ENCODE results near the gene TOR4A. TPM values are rescaled to one million over a fixed set of nuclear protein-coding genes. Genes with fewer than 3 reads are reported as not detected.

The TOR4A gene
- total and polyA plus RNA-seq, 2 experiments from 2014 or later: 4.1 to 29.6 TPM

GRCh38 chr9:137279741-137280473, 2.4 kb downstream of the TOR4A start:
- Histone ChIP-seq H3K9me2 (ENCODE audit: insufficient read depth) (no peaks in the 10 kb centered on the region), H3K27me3 (replicated peaks; ENCODE audit: insufficient read depth) (no peaks in the 10 kb centered on the region), H2AFZ (no peak overlapping the region), H3K27ac (no peak overlapping the region), H3K9ac (no peak overlapping the region), H3K4me3 (no peak overlapping the region), H3K4me1 (ENCODE audit: insufficient read depth) (peaks cover 8% of the 10 kb centered on the region), H3K36me3 (ENCODE audit: low read depth) (no peaks in the 10 kb centered on the region), H3F3A (ENCODE audit: insufficient read depth) (no peaks in the 10 kb centered on the region), H4K20me1 (ENCODE audit: insufficient read depth) (no peaks in the 10 kb centered on the region), H3K79me2 (ENCODE audit: insufficient read depth) (no peaks in the 10 kb centered on the region), H3K9me3 (ENCODE audit: low read depth) (no peaks in the 10 kb centered on the region), H3K4me2 (ENCODE audit: unreplicated experiment) (no peak overlapping the region)
- TF ChIP-seq EZH2phosphoT487 (IDR thresholded peaks at IDR 0.05; ENCODE audit: insufficient read depth, low read depth) (no peak), EZH2 (IDR thresholded peaks at IDR 0.05; ENCODE audit: insufficient read depth, poor library complexity, severe bottlenecking) (no peak)
- 62 to 64% methylated on average over 16 to 41 of the region's 41 CpGs for WGBS, 2 experiments (ENCODE audit: low coverage in 1 of 2, low lambda C conversion rate in 2 of 2, missing lambda C conversion rate in 2 of 2)
- no peak for DNase-seq
- in situ Hi-C loops (cut with MboI): loop anchor here (10.0 kb wide), 1 partner anchor 245 kb away; no protein-coding TSS in a partner anchor

- in situ Hi-C loops (cut with MboI): loop anchor here (10.0 kb wide), 1 partner anchor 244 kb away; no protein-coding TSS in a partner anchor
Observed at GRCh38 chr9:137280474-137281344, 3.2 kb downstream of the TOR4A start.

GRCh38 chr9:137281345-137282116, 4.0 kb downstream of the TOR4A start:
- no peaks in the 10 kb centered on the region for H3K27me3 ChIP-seq (replicated peaks; ENCODE audit: insufficient read depth)
- H3K36me3 ChIP-seq (ENCODE audit: low read depth): no peaks in the 10 kb centered on the region
- no peak overlapping the region for H3K4me2 ChIP-seq (ENCODE audit: unreplicated experiment)
- 50 to 55% methylated on average over 27 to 29 of the region's 39 CpGs for WGBS, 2 experiments (ENCODE audit: low coverage in 1 of 2, low lambda C conversion rate in 2 of 2, missing lambda C conversion rate in 2 of 2)
- in situ Hi-C loops (cut with MboI): loop anchor here (10.0 kb wide), 1 partner anchor 243 kb away; no protein-coding TSS in a partner anchor
- H3K79me2 ChIP-seq (ENCODE audit: insufficient read depth): no peaks in the 10 kb centered on the region
- no peak for DNase-seq
- peaks cover 8% of the 10 kb centered on the region for H3K4me1 ChIP-seq (ENCODE audit: insufficient read depth)
- H3K4me3 ChIP-seq: no peak overlapping the region
- no peak overlapping the region for H3K27ac ChIP-seq
- H3K9ac ChIP-seq: no peak overlapping the region
- TF ChIP-seq EZH2 (IDR thresholded peaks at IDR 0.05; ENCODE audit: insufficient read depth, poor library complexity, severe bottlenecking) (no peak), EZH2phosphoT487 (IDR thresholded peaks at IDR 0.05; ENCODE audit: insufficient read depth, low read depth) (no peak)
- H3K9me3 ChIP-seq (ENCODE audit: low read depth): no peaks in the 10 kb centered on the region
- no peaks in the 10 kb centered on the region for H4K20me1 ChIP-seq (ENCODE audit: insufficient read depth)
- H2AFZ ChIP-seq: no peak overlapping the region
- H3K9me2 ChIP-seq (ENCODE audit: insufficient read depth): no peaks in the 10 kb centered on the region
- H3F3A ChIP-seq (ENCODE audit: insufficient read depth): peaks cover 5% of the 10 kb centered on the region; the same call in 1 of the 2 replicates

More at GRCh38 chr9:137280474-137281344, 3.2 kb downstream of the TOR4A start:
- Histone ChIP-seq H3K9me3 (ENCODE audit: low read depth) (no peaks in the 10 kb centered on the region), H3K27ac (no peak overlapping the region), H3K9me2 (ENCODE audit: insufficient read depth) (no peaks in the 10 kb centered on the region), H3K27me3 (replicated peaks; ENCODE audit: insufficient read depth) (no peaks in the 10 kb centered on the region), H4K20me1 (ENCODE audit: insufficient read depth) (no peaks in the 10 kb centered on the region), H3K4me3 (0 out of 2 replicates have a peak overlapping the region, but pooled peaks have one; percentile 25), H3K4me1 (ENCODE audit: insufficient read depth) (peaks cover 8% of the 10 kb centered on the region), H2AFZ (no peak overlapping the region), H3K79me2 (ENCODE audit: insufficient read depth) (no peaks in the 10 kb centered on the region), H3K36me3 (ENCODE audit: low read depth) (no peaks in the 10 kb centered on the region), H3K9ac (no peak overlapping the region), H3K4me2 (ENCODE audit: unreplicated experiment) (peak overlapping the region; percentile 49), H3F3A (ENCODE audit: insufficient read depth) (0 out of 2 replicates have a peak, but pooled peaks cover under 1% of the 10 kb centered on the region)
- peak; percentile 59 for DNase-seq
- 43% methylated on average over 39 to 76 of the region's 85 CpGs for WGBS, 2 experiments (ENCODE audit: low coverage in 1 of 2, low lambda C conversion rate in 2 of 2, missing lambda C conversion rate in 2 of 2)
- no peak for TF ChIP-seq EZH2 (IDR thresholded peaks at IDR 0.05; ENCODE audit: insufficient read depth, poor library complexity, severe bottlenecking)
- no peak for TF ChIP-seq EZH2phosphoT487 (IDR thresholded peaks at IDR 0.05; ENCODE audit: insufficient read depth, low read depth)
